Lower lobe of right lung (tissue), 2 donors: ENCODE data around the gene FBXW7. TPM values are rescaled to one million over a fixed set of nuclear protein-coding genes. Genes with fewer than 3 reads are reported as not detected.

Source experiments
- ATAC-seq, 2 donors: fragments of 200-7000 bp; cut with Tn5 transposase; one replicate each; pipeline ENCODE4 v1.9.1; 2020 to 2022; ENCODE audit warnings: mild to moderate bottlenecking in 2 of 2, moderate library complexity in 2 of 2
- DNase-seq: peaks from one replicate; pipeline ENCODE4 v3.0.0-alpha.2; 2020
- H3K27ac ChIP-seq: fragments of 200-600 bp; one replicate; pipeline ENCODE4 v1.8.0; 2022
- H3K27me3 ChIP-seq: fragments of 200-600 bp; one replicate; pipeline ENCODE4 v1.8.0; 2022; ENCODE audit warnings: low read depth
- H3K36me3 ChIP-seq: fragments of 200-600 bp; one replicate; pipeline ENCODE4 v1.8.0; 2022; ENCODE audit warnings: mild to moderate bottlenecking
- H3K4me1 ChIP-seq: fragments of 200-600 bp; one replicate; pipeline ENCODE4 v1.8.0; 2022
- H3K4me3 ChIP-seq: fragments of 200-600 bp; one replicate; pipeline ENCODE4 v1.8.0; 2022; ENCODE audit warnings: mild to moderate bottlenecking
- H3K9me3 ChIP-seq: fragments of 200-600 bp; one replicate; pipeline ENCODE4 v1.8.0; 2022
- CTCF ChIP-seq: fragments of 200-600 bp; IDR thresholded peaks from one replicate; pipeline ENCODE4 v1.8.0; 2022; ENCODE audit warnings: antibody characterized with exemption, mild to moderate bottlenecking
- intact Hi-C: fragments of 100-400 bp; cut with DNase I; formaldehyde crosslinking; loops from one replicate; pipeline ENCODE4 v1.11.0; 2022
- total RNA-seq: library from RNA; stranded (reverse); fragmentation: NEBNext Ultra II Directional; extraction: Animal tissue kit (Norgen Biotek cat#: 25700); gene quantifications from one replicate; pipeline ENCODE4 v1.2.1, GENCODE V29; 2021
- donor health status: DM: no; HTN: yes; CAD: no; lungs with severe emphysema.

Gene FBXW7
- total RNA-seq, 1 donor from 2014 or later = 39.6 TPM

- ATAC-seq = no peak
- Histone ChIP-seq H3K27ac (no peak overlapping the region), H3K27me3 (no peaks in the 10 kb centered on the region), H3K4me3 (no peak overlapping the region), H3K4me1 (no peaks in the 10 kb centered on the region), H3K36me3 (peaks cover 82% of the 10 kb centered on the region), H3K9me3 (no peaks in the 10 kb centered on the region)
- intact Hi-C loops = no loop called here
- TF ChIP-seq CTCF = no peak
- no peak for DNase-seq
These were observed 210.1 kb downstream of the FBXW7 start for GRCh38 chr4:152325831-152326230.

- ATAC-seq (no peak), DNase-seq (no peak)
- Histone ChIP-seq H3K9me3 (no peaks in the 10 kb centered on the region), H3K36me3 (peaks cover 63% of the 10 kb centered on the region), H3K4me1 (no peaks in the 10 kb centered on the region), H3K27ac (no peak overlapping the region), H3K27me3 (no peaks in the 10 kb centered on the region), H3K4me3 (no peak overlapping the region)
- intact Hi-C loops = no loop called here
- TF ChIP-seq CTCF = no peak
These were observed 212.7 kb downstream of the FBXW7 start for GRCh38 chr4:152323221-152323620.

GRCh38 chr4:152322656-152323055, 213.2 kb downstream of the FBXW7 start:
- TF ChIP-seq CTCF = no peak
- no peak overlapping the region for H3K4me3 ChIP-seq
- no peaks in the 10 kb centered on the region for H3K4me1 ChIP-seq
- no peaks in the 10 kb centered on the region for H3K27me3 ChIP-seq
- intact Hi-C loops = no loop called here
- no peak for ATAC-seq
- no peak overlapping the region for H3K27ac ChIP-seq
- no peak for DNase-seq
- H3K9me3 ChIP-seq = no peaks in the 10 kb centered on the region
- H3K36me3 ChIP-seq = peaks cover 57% of the 10 kb centered on the region

- no peak overlapping the region for H3K27ac ChIP-seq
- intact Hi-C loops = no loop called here
- TF ChIP-seq CTCF = no peak
- H3K36me3 ChIP-seq = peaks cover 51% of the 10 kb centered on the region
- no peak overlapping the region for H3K4me3 ChIP-seq
- no peaks in the 10 kb centered on the region for H3K27me3 ChIP-seq
- DNase-seq = no peak
- no peaks in the 10 kb centered on the region for H3K4me1 ChIP-seq
- no peaks in the 10 kb centered on the region for H3K9me3 ChIP-seq
- ATAC-seq = no peak
These were observed 214.0 kb downstream of the FBXW7 start for GRCh38 chr4:152321923-152322322.

GRCh38 chr4:152321398-152321797, 214.5 kb downstream of the FBXW7 start:
- H3K27me3 ChIP-seq = no peaks in the 10 kb centered on the region
- intact Hi-C loops = no loop called here
- DNase-seq = no peak
- no peaks in the 10 kb centered on the region for H3K9me3 ChIP-seq
- H3K4me3 ChIP-seq = no peak overlapping the region
- H3K27ac ChIP-seq = no peak overlapping the region
- ATAC-seq = no peak
- H3K4me1 ChIP-seq = no peaks in the 10 kb centered on the region
- H3K36me3 ChIP-seq = peaks cover 51% of the 10 kb centered on the region
- no peak for TF ChIP-seq CTCF

GRCh38 chr4:152316969-152317368, 218.9 kb downstream of the FBXW7 start:
- peaks cover 14% of the 10 kb centered on the region for H3K36me3 ChIP-seq
- DNase-seq (no peak), ATAC-seq (no peak)
- intact Hi-C loops = no loop called here
- no peaks in the 10 kb centered on the region for H3K9me3 ChIP-seq
- H3K27me3 ChIP-seq = no peaks in the 10 kb centered on the region
- H3K27ac ChIP-seq = no peak overlapping the region
- TF ChIP-seq CTCF = no peak
- no peak overlapping the region for H3K4me3 ChIP-seq
- no peaks in the 10 kb centered on the region for H3K4me1 ChIP-seq
